ENCODE results near the gene PTTG1IP. TPM values are rescaled to one million over a fixed set of nuclear protein-coding genes. Genes with fewer than 3 reads are reported as not detected.

The PTTG1IP gene
- polyA plus RNA-seq, 1 donor (not counting 4 experiments of a cell fraction or from before 2014, with no cell fraction given): 132 TPM

GRCh38 chr21:44846224-44846484 lies 27.3 kb downstream of the PTTG1IP start:
- dilution Hi-C loops (cut with MboI; ENCODE audit: extremely low pct_ligation_motif_present, low sequenced_read_pairs): no loop called here
- Histone ChIP-seq H3K9ac (ENCODE audit: control insufficient read depth, extremely low read depth, insufficient read depth, low read length) (peak overlapping the region; percentile 56), H3K36me3 (ENCODE audit: control insufficient read depth in 2 of 2, extremely low read depth in 1 of 2, insufficient read depth in 2 of 2, low read length in 2 of 2) (peaks cover 12 to 19% of the 10 kb centered on the region in 2 experiments), H3K27ac (ENCODE audit: control insufficient read depth, insufficient read depth, low read length) (no peak overlapping the region), H3K9me1 (ENCODE audit: control insufficient read depth, extremely low read depth, insufficient read depth, low read length) (no peaks in the 10 kb centered on the region), H4K20me1 (ENCODE audit: control insufficient read depth, extremely low read depth, insufficient read depth, low read length) (no peaks in the 10 kb centered on the region), H3K9me3 (ENCODE audit: control insufficient read depth, low read depth, low read length) (no peaks in the 10 kb centered on the region), H3K27me3 (ENCODE audit: control insufficient read depth, extremely low read depth, insufficient read depth, low read length) (peaks cover 15% of the 10 kb centered on the region), H3K4me1 (ENCODE audit: control insufficient read depth, extremely low read depth, insufficient read depth, low read length) (peaks cover 13% of the 10 kb centered on the region), H2AFZ (ENCODE audit: control insufficient read depth, low read length) (peak overlapping the region; percentile 56), H3K4me2 (ENCODE audit: control insufficient read depth, extremely low read depth, insufficient read depth, low read depth, low read length) (peak overlapping the region; percentile 92), H3K4me3 (ENCODE audit: control insufficient read depth in 2 of 3, extremely low read depth in 1 of 3, insufficient read depth in 2 of 3, low read depth in 1 of 3, low read length in 3 of 3) (peak overlapping the region in 2 of 3 experiments; percentile 49 to 62), H3K79me2 (ENCODE audit: control insufficient read depth, insufficient read depth, low read length) (no peaks in the 10 kb centered on the region)
- FAIRE-seq (no peak), DNase-seq (ENCODE audit: low read depth, low spot score) (no peak)
- TF ChIP-seq EZH2 (IDR thresholded peaks at IDR 0.05; ENCODE audit: low read length) (no peak), CTCF (optimal IDR thresholded peaks at IDR 0.05 in 1 of 3, IDR thresholded peaks at IDR 0.05 in 1 of 3, conservative IDR thresholded peaks at IDR 0.05 in 1 of 3; ENCODE audit: extremely low read depth in 1 of 3, insufficient read depth in 2 of 3, low read length in 3 of 3) (no peak)

- Histone ChIP-seq H2AFZ (ENCODE audit: control insufficient read depth, low read length) (peak overlapping the region; percentile 56), H3K9ac (ENCODE audit: control insufficient read depth, extremely low read depth, insufficient read depth, low read length) (peak overlapping the region; percentile 56), H4K20me1 (ENCODE audit: control insufficient read depth, extremely low read depth, insufficient read depth, low read length) (no peaks in the 10 kb centered on the region), H3K4me3 (ENCODE audit: control insufficient read depth in 2 of 3, extremely low read depth in 1 of 3, insufficient read depth in 2 of 3, low read depth in 1 of 3, low read length in 3 of 3) (peak overlapping the region; percentile 7 to 62 (median 49)), H3K27me3 (ENCODE audit: control insufficient read depth, extremely low read depth, insufficient read depth, low read length) (peaks cover 15% of the 10 kb centered on the region), H3K9me1 (ENCODE audit: control insufficient read depth, extremely low read depth, insufficient read depth, low read length) (no peaks in the 10 kb centered on the region), H3K27ac (ENCODE audit: control insufficient read depth, insufficient read depth, low read length) (no peak overlapping the region), H3K4me1 (ENCODE audit: control insufficient read depth, extremely low read depth, insufficient read depth, low read length) (peaks cover 13% of the 10 kb centered on the region), H3K4me2 (ENCODE audit: control insufficient read depth, extremely low read depth, insufficient read depth, low read depth, low read length) (peak overlapping the region; percentile 92), H3K9me3 (ENCODE audit: control insufficient read depth, low read depth, low read length) (no peaks in the 10 kb centered on the region), H3K36me3 (ENCODE audit: control insufficient read depth in 2 of 2, extremely low read depth in 1 of 2, insufficient read depth in 2 of 2, low read length in 2 of 2) (peaks cover 10 to 16% of the 10 kb centered on the region in 2 experiments), H3K79me2 (ENCODE audit: control insufficient read depth, insufficient read depth, low read length) (no peaks in the 10 kb centered on the region)
- no peak for FAIRE-seq
- DNase-seq (ENCODE audit: low read depth, low spot score): no peak
- dilution Hi-C loops (cut with MboI; ENCODE audit: extremely low pct_ligation_motif_present, low sequenced_read_pairs): no loop called here
- TF ChIP-seq EZH2 (IDR thresholded peaks at IDR 0.05; ENCODE audit: low read length) (no peak), CTCF (optimal IDR thresholded peaks at IDR 0.05 in 1 of 3, IDR thresholded peaks at IDR 0.05 in 1 of 3, conservative IDR thresholded peaks at IDR 0.05 in 1 of 3; ENCODE audit: extremely low read depth in 1 of 3, insufficient read depth in 2 of 3, low read length in 3 of 3) (peak; percentile 36 to 63 (median 53))
These were observed 27.9 kb downstream of the PTTG1IP start for GRCh38 chr21:44845418-44846223.
